OCI-LY1 (cell line): ENCODE results near the gene SYT7.

Experiments used
- EZH2 ChIP-seq: fragments of 200-600 bp; sonication (generic), shearing (Covaris generic); IDR thresholded peaks from 2 replicates; pipeline ENCODE4 v1.8.0; 2017; ENCODE audit warnings: borderline replicate concordance, mixed run types, mild to moderate bottlenecking, antibody characterized with exemption, low read length, moderate library complexity, mixed read lengths
- TF ChIP-seq, protein P1 (sequence below): fragments of 200-600 bp; sonication (generic), shearing (Covaris generic); IDR thresholded peaks from 2 replicates; pipeline ENCODE4 v1.5.1; 2017; ENCODE audit warnings: mild to moderate bottlenecking, antibody characterized with exemption, low read length, moderate library complexity, mixed read lengths

DNA sequence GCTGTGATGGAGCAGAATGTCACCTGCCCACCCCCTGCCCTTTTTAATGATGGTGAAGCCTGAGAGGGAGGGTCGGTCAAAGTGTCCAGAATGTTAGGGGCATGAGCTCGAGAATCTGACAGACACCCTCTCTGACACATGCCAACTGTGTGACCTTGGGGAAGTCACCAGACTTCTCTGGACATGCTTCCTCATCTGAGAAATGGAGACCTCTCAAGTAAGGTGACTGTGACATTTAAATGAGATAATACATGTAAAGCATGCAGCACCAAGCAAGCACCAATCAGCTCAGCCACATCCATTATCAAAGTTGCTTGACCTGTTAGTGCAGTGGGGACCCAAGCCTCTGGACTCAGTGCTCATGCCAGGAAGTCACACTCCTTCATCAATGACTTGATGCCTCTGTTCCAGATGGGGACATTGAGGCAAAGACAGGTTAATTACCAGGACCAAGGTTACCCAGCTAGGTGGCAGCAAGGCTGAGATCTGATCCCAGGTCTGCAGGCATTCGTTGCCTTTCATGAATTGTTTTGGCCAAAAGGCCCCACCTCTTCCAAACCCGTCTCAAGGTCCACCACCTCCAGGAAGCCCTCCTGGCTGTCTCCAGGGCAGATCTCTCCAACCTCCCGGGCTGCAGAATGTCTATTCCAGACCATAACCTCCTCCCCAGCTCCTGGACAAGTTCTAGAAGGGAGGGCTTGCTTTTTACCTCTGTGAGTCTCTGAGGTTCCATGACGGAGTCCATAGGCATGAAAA lies 38.8 kb upstream of the SYT7 start:
- TF ChIP-seq, protein P1, sequence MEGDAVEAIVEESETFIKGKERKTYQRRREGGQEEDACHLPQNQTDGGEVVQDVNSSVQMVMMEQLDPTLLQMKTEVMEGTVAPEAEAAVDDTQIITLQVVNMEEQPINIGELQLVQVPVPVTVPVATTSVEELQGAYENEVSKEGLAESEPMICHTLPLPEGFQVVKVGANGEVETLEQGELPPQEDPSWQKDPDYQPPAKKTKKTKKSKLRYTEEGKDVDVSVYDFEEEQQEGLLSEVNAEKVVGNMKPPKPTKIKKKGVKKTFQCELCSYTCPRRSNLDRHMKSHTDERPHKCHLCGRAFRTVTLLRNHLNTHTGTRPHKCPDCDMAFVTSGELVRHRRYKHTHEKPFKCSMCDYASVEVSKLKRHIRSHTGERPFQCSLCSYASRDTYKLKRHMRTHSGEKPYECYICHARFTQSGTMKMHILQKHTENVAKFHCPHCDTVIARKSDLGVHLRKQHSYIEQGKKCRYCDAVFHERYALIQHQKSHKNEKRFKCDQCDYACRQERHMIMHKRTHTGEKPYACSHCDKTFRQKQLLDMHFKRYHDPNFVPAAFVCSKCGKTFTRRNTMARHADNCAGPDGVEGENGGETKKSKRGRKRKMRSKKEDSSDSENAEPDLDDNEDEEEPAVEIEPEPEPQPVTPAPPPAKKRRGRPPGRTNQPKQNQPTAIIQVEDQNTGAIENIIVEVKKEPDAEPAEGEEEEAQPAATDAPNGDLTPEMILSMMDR: no peak
- no peak for TF ChIP-seq EZH2
